HK-2 (cell line): ENCODE data around the gene PCDHGA5.
"Not testable (repeated sequence)": the region's sequence is repeated elsewhere in the genome, so short reads cannot be mapped to it uniquely, and the experiment has no call there.

ENCODE experiments used
- DNase-seq: peaks from one replicate; pipeline ENCODE4 v3.0.0-alpha.2; 2018; ENCODE audit not compliant: unreplicated experiment

PCDHGA5 gene

GRCh38 chr5:141363952-141364660, at the start of gene PCDHGA5:
TSS of gene PCDHGA5 (plus strand) at chr5:141364162. CDS start at chr5:141364331, 169 bp downstream.
- no peak for DNase-seq

- not testable (repeated sequence) for DNase-seq
These were observed 47.0 kb upstream of the PCDHGA5 start for GRCh38 chr5:141316963-141317362.

- DNase-seq: no peak
These were observed 44.8 kb upstream of the PCDHGA5 start for GRCh38 chr5:141319202-141319601.

- DNase-seq: no peak
These were observed 44.3 kb upstream of the PCDHGA5 start for GRCh38 chr5:141319699-141320098.

- DNase-seq: peak; percentile 87
These were observed 43.5 kb upstream of the PCDHGA5 start, which contains the start of gene TAF7 for GRCh38 chr5:141320225-141321169. TSS of gene TAF7 (minus strand) at chr5:141320784. CDS start at chr5:141320044, 740 bp downstream.

- DNase-seq: no peak
These were observed 41.7 kb upstream of the PCDHGA5 start for GRCh38 chr5:141322261-141322660.

GRCh38 chr5:141326088-141326854, 37.7 kb upstream of the PCDHGA5 start:
- no peak for DNase-seq

GRCh38 chr5:141328231-141328630, 35.7 kb upstream of the PCDHGA5 start:
- no peak for DNase-seq

- DNase-seq: no peak
These were observed 33.5 kb upstream of the PCDHGA5 start, which contains the start of gene PCDHGA1 for GRCh38 chr5:141330299-141331080. TSS of gene PCDHGA1 (plus strand) at chr5:141330514.

- not testable (repeated sequence) for DNase-seq
These were observed 31.4 kb upstream of the PCDHGA5 start for GRCh38 chr5:141332571-141332970.

- no peak for DNase-seq
These were observed 25.2 kb upstream of the PCDHGA5 start, which contains the start of gene PCDHGA2 for GRCh38 chr5:141338538-141339306. TSS of gene PCDHGA2 (plus strand) at chr5:141338760.

- not testable (repeated sequence) for DNase-seq
These were observed 23.1 kb upstream of the PCDHGA5 start for GRCh38 chr5:141340781-141341354.

GRCh38 chr5:141342773-141343172, 21.2 kb upstream of the PCDHGA5 start:
- DNase-seq: no peak

GRCh38 chr5:141343242-141343952, 20.6 kb upstream of the PCDHGA5 start, which contains the start of gene PCDHGA3:
TSS of gene PCDHGA3 (plus strand) at chr5:141343829. CDS start at chr5:141344034, 205 bp downstream.
- DNase-seq: no peak

- DNase-seq: no peak
These were observed 20.0 kb upstream of the PCDHGA5 start for GRCh38 chr5:141343953-141344463.

- no peak for DNase-seq
These were observed 18.6 kb upstream of the PCDHGA5 start for GRCh38 chr5:141345327-141345726.

GRCh38 chr5:141346017-141346416, 17.9 kb upstream of the PCDHGA5 start:
- not testable (repeated sequence) for DNase-seq

- peak; percentile 10 for DNase-seq
These were observed 13.9 kb upstream of the PCDHGA5 start, which contains the start of gene PCDHGB1 for GRCh38 chr5:141349917-141350619. TSS of gene PCDHGB1 (plus strand) at chr5:141350099. CDS start at chr5:141350261, 162 bp downstream.
